OCI-LY1 (cell line): ENCODE results near the gene PIGW.

Experiments used
- H2AFZ ChIP-seq: fragments of 200-600 bp; sonication (generic), shearing (Covaris generic); 2 replicates; pipeline ENCODE4 v1.6.0; 2014; ENCODE audit warnings: antibody characterized with exemption, mild to moderate bottlenecking, low read length
- H3F3A ChIP-seq: fragments of 200-600 bp; sonication (generic), shearing (Covaris generic); 2 replicates; pipeline ENCODE4 v1.6.0; 2014; ENCODE audit warnings: mild to moderate bottlenecking, antibody characterized with exemption, low read length, moderate library complexity; ENCODE audit not compliant: insufficient read depth
- H3K27ac ChIP-seq: fragments of 200-600 bp; sonication (generic); 2 replicates; pipeline ENCODE4 v1.5.1; 2014; ENCODE audit warnings: low read length, mixed run types, mild to moderate bottlenecking, low read depth; ENCODE audit not compliant: poor library complexity, severe bottlenecking
- H3K27me3 ChIP-seq: fragments of 200-600 bp; sonication (generic); 2 replicates; pipeline ENCODE4 v1.6.0; 2014; ENCODE audit warnings: antibody characterized with exemption, mild to moderate bottlenecking, low read length, moderate library complexity; ENCODE audit not compliant: insufficient read depth
- H3K36me3 ChIP-seq: fragments of 200-600 bp; sonication (generic); 2 replicates; pipeline ENCODE4 v1.6.1; 2014; ENCODE audit warnings: mild to moderate bottlenecking, antibody characterized with exemption, low read length, moderate library complexity, mixed read lengths; ENCODE audit not compliant: insufficient read depth
- H3K4me1 ChIP-seq: fragments of 200-600 bp; sonication (generic); 2 replicates; pipeline ENCODE4 v1.5.1; 2014; ENCODE audit warnings: mild to moderate bottlenecking, low read length, moderate library complexity; ENCODE audit not compliant: insufficient read depth, severe bottlenecking
- H3K4me2 ChIP-seq: fragments of 200-600 bp; sonication (generic), shearing (Covaris generic); 2 replicates; pipeline ENCODE4 v1.6.1; 2014; ENCODE audit warnings: low read length
- H3K4me3 ChIP-seq: fragments of 200-600 bp; sonication (generic); 2 replicates; pipeline ENCODE4 v1.5.1; 2014; ENCODE audit warnings: low read length, low read depth, mild to moderate bottlenecking, mixed read lengths; ENCODE audit not compliant: poor library complexity, severe bottlenecking
- H3K79me2 ChIP-seq: fragments of 200-600 bp; shearing (Covaris generic); 2 replicates; pipeline ENCODE4 v1.6.1; 2016; ENCODE audit warnings: mixed run types, low read length, mixed read lengths; ENCODE audit not compliant: insufficient read depth
- H3K9ac ChIP-seq: fragments of 200-600 bp; sonication (generic), shearing (Covaris generic); 2 replicates; pipeline ENCODE4 v1.6.1; 2014; ENCODE audit warnings: mild to moderate bottlenecking, low read length, mixed read lengths
- H3K9me2 ChIP-seq: fragments of 200-600 bp; sonication (generic), shearing (Covaris generic); 2 replicates; pipeline ENCODE4 v1.6.1; 2014; ENCODE audit warnings: low read depth, mild to moderate bottlenecking, low read length, mixed read lengths
- H3K9me3 ChIP-seq: fragments of 200-600 bp; shearing (Covaris generic); 2 replicates; pipeline ENCODE4 v1.6.1; 2014; ENCODE audit warnings: low read length, mixed read lengths
- H4K20me1 ChIP-seq: fragments of 200-600 bp; sonication (generic), shearing (Covaris generic); 2 replicates; pipeline ENCODE4 v1.6.0; 2016; ENCODE audit warnings: mild to moderate bottlenecking, low read length; ENCODE audit not compliant: insufficient read depth
- EZH2 ChIP-seq: fragments of 200-600 bp; sonication (generic), shearing (Covaris generic); IDR thresholded peaks from 2 replicates; pipeline ENCODE4 v1.8.0; 2017; ENCODE audit warnings: borderline replicate concordance, mixed run types, mild to moderate bottlenecking, antibody characterized with exemption, low read length, moderate library complexity, mixed read lengths
- TF ChIP-seq, protein P1 (sequence below): fragments of 200-600 bp; sonication (generic), shearing (Covaris generic); IDR thresholded peaks from 2 replicates; pipeline ENCODE4 v1.5.1; 2017; ENCODE audit warnings: mild to moderate bottlenecking, antibody characterized with exemption, low read length, moderate library complexity, mixed read lengths

PIGW gene

DNA sequence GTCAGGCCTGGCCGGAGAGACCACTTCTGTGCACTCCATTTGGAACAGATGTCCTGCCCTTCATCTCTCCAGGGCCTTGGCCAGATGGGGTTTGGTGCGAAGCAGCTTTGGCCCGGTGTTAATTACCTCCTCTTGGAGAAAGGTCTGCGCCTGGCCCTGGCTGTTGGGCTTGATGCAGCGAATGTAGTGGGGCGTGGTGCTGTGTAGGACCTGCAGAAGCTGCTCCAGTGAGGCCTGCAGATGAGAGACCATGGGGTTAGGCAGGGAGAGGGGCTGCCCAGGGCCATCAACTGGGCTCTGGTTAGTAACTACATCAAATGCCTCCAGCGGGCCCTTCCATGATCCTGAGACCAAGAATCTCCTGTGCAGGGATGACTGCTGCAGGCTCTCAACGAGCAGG is 29.6 kb upstream of the PIGW start:
- H2AFZ ChIP-seq, result no peak overlapping the region
- TF ChIP-seq, protein P1, sequence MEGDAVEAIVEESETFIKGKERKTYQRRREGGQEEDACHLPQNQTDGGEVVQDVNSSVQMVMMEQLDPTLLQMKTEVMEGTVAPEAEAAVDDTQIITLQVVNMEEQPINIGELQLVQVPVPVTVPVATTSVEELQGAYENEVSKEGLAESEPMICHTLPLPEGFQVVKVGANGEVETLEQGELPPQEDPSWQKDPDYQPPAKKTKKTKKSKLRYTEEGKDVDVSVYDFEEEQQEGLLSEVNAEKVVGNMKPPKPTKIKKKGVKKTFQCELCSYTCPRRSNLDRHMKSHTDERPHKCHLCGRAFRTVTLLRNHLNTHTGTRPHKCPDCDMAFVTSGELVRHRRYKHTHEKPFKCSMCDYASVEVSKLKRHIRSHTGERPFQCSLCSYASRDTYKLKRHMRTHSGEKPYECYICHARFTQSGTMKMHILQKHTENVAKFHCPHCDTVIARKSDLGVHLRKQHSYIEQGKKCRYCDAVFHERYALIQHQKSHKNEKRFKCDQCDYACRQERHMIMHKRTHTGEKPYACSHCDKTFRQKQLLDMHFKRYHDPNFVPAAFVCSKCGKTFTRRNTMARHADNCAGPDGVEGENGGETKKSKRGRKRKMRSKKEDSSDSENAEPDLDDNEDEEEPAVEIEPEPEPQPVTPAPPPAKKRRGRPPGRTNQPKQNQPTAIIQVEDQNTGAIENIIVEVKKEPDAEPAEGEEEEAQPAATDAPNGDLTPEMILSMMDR, result no peak
- TF ChIP-seq EZH2, result no peak
- no peaks in the 10 kb centered on the region for H3F3A ChIP-seq
- H3K79me2 ChIP-seq, result no peaks in the 10 kb centered on the region
- no peak overlapping the region for H3K9ac ChIP-seq
- H3K4me2 ChIP-seq, result no peak overlapping the region
- no peaks in the 10 kb centered on the region for H4K20me1 ChIP-seq
- H3K9me2 ChIP-seq, result no peaks in the 10 kb centered on the region
- no peaks in the 10 kb centered on the region for H3K9me3 ChIP-seq
- no peak overlapping the region for H3K4me3 ChIP-seq
- H3K4me1 ChIP-seq, result no peaks in the 10 kb centered on the region
- H3K27ac ChIP-seq, result no peak overlapping the region
- no peaks in the 10 kb centered on the region for H3K27me3 ChIP-seq
- peaks cover 72% of the 10 kb centered on the region for H3K36me3 ChIP-seq

DNA sequence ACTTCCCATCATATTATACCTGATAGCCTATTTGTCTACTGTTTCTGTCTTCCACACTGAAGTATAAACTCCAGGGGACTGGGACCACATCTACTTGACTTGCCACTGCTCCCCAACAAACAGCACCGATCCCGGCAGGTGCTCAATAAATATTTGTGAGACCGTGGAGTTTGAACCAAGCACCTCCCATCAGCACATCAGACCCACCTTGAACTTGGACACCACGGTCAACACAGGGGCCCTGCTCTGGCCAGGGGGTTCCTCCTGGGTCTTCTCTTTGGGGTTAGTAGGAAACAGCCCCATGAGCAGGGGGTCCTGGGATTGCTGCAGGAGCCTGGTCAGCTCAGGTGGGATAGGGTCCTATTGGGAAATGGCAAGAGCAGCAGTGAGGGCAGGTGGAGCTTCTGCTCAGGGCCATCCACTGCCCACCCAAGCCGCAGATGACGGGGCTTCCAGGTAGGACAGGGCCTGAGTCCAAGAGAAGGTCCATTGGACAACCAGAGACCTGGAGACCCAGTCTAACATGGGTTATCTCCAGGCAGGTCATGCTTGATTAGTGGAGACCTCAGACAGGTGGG is 28.4 kb upstream of the PIGW start:
- Histone ChIP-seq H3K9me2 (no peaks in the 10 kb centered on the region), H3K36me3 (peaks cover 67% of the 10 kb centered on the region), H3K4me3 (no peak overlapping the region), H3K9me3 (no peaks in the 10 kb centered on the region), H3K9ac (no peak overlapping the region), H4K20me1 (no peaks in the 10 kb centered on the region), H3K79me2 (no peaks in the 10 kb centered on the region), H3K27me3 (no peaks in the 10 kb centered on the region), H3K27ac (no peak overlapping the region), H3K4me2 (no peak overlapping the region), H3F3A (no peaks in the 10 kb centered on the region), H3K4me1 (no peaks in the 10 kb centered on the region), H2AFZ (no peak overlapping the region)
- no peak for TF ChIP-seq EZH2
- TF ChIP-seq, protein P1, result no peak

DNA sequence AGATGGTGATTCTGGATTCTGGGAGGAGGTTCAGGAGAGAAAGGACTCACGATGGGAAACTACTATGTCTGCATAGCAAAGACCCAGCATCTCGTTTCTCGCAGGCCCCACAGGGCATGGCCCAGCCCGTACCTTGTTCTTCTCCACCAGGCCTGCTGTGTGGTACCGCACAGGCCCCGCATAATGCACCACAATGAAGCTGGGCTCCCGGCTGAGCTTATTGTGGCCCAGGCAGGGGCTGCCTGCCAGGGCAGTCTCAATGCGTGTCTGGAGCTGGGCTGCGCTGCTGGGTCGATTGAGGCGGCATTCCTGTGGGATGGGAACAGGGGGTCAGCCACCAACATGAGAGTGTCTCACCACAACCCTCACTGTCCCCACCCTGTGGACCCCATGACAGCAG is 28.0 kb upstream of the PIGW start:
- no peaks in the 10 kb centered on the region for H3K27me3 ChIP-seq
- H3K27ac ChIP-seq, result no peak overlapping the region
- H2AFZ ChIP-seq, result no peak overlapping the region
- H3K9ac ChIP-seq, result no peak overlapping the region
- no peaks in the 10 kb centered on the region for H3K9me3 ChIP-seq
- no peak for TF ChIP-seq EZH2
- TF ChIP-seq, protein P1, result no peak
- peaks cover 66% of the 10 kb centered on the region for H3K36me3 ChIP-seq
- no peaks in the 10 kb centered on the region for H3K79me2 ChIP-seq
- H3F3A ChIP-seq, result no peaks in the 10 kb centered on the region
- H3K4me1 ChIP-seq, result no peaks in the 10 kb centered on the region
- no peaks in the 10 kb centered on the region for H4K20me1 ChIP-seq
- no peak overlapping the region for H3K4me3 ChIP-seq
- no peak overlapping the region for H3K4me2 ChIP-seq
- H3K9me2 ChIP-seq, result no peaks in the 10 kb centered on the region
